B cell (primary cell): ENCODE measurements around the gene SAP30. TPM values are rescaled to one million over a fixed set of nuclear protein-coding genes. Genes with fewer than 3 reads are reported as not detected.

Source experiments
- ATAC-seq: fragments of 200-7000 bp; cut with Tn5 transposase; one replicate; pipeline ENCODE4 v1.10.0; 2021; ENCODE audit warnings: low read depth, mild to moderate bottlenecking, moderate number of reproducible peaks, moderate library complexity
- CTCF ChIA-PET: fragments of 350-600 bp; sonication (Branson Sonifier 250); formaldehyde crosslinking; loops from one replicate; lab custom pipeline; 2021; ENCODE audit warnings: antibody characterized with exemption, inconsistent platforms; lab: Charles Lee
- POLR2A ChIA-PET: fragments of 350-600 bp; sonication (Branson Sonifier 250); formaldehyde crosslinking; loops from one replicate; lab custom pipeline; 2021; ENCODE audit warnings: antibody characterized with exemption; lab: Charles Lee
- DNase-seq: peaks from one replicate; pipeline ENCODE4 v3.0.0; 2013
- H2AFZ ChIP-seq: 2 replicates; pipeline ENCODE4 v1.6.1; 2012; ENCODE audit warnings: mild to moderate bottlenecking, low read depth, low read length; ENCODE audit not compliant: insufficient read depth, poor library complexity, severe bottlenecking
- H3K27ac ChIP-seq, 2 donors: 1 replicate in 1 of 2; 2 replicates in 1 of 2; pipeline ENCODE4 v1.5.1; 2012 to 2013; ENCODE audit warnings: low read length in 2 of 2, mild to moderate bottlenecking in 2 of 2, moderate library complexity in 1 of 2
- H3K27me3 ChIP-seq, 4 experiments: fragments of 200-600 bp in 1 of 4; sonication (generic) in 1 of 4; replicated peaks in 1 of 4; 1 replicate in 2 of 4; 2 replicates in 2 of 4; pipeline versions ENCODE4 v1.6.1 to v1.7.0; 2013 to 2016; ENCODE audit warnings: low read length in 3 of 4, mild to moderate bottlenecking in 2 of 4, mixed read lengths in 1 of 4, moderate library complexity in 1 of 4; ENCODE audit not compliant: insufficient read depth in 4 of 4, control insufficient read depth in 3 of 4; ENCODE audit errors: control extremely low read depth in 1 of 4
- H3K36me3 ChIP-seq, 2 experiments: replicated peaks in 1 of 2; 1 replicate in 1 of 2; 2 replicates in 1 of 2; pipeline versions ENCODE4 v1.6.1 to v1.7.1; 2013; ENCODE audit warnings: low read length in 1 of 2; ENCODE audit not compliant: insufficient read depth in 2 of 2, control insufficient read depth in 1 of 2; ENCODE audit errors: control extremely low read depth in 1 of 2, extremely low read depth in 1 of 2
- H3K4me1 ChIP-seq, 2 donors: fragments of 200-600 bp in 1 of 2; sonication (generic) in 1 of 2; 1 replicate in 1 of 2; 2 replicates in 1 of 2; pipeline versions ENCODE4 v1.5.1 to v1.6.1; 2013 to 2017; ENCODE audit warnings: low read length in 2 of 2; ENCODE audit not compliant: control insufficient read depth in 2 of 2, insufficient read depth in 2 of 2
- H3K4me2 ChIP-seq: replicated peaks from 2 replicates; pipeline ENCODE3; 2012; ENCODE audit warnings: mild to moderate bottlenecking, low read depth, low read length; ENCODE audit not compliant: poor library complexity, severe bottlenecking
- H3K4me3 ChIP-seq, 5 experiments: fragments of 200-600 bp in 1 of 5; sonication (generic) in 1 of 5; 1 replicate in 3 of 5; 2 replicates in 2 of 5; pipeline versions ENCODE4 v1.5.1 to v1.7.0; 2011 to 2016; ENCODE audit warnings: low read length in 4 of 5, mild to moderate bottlenecking in 4 of 5, low read depth in 2 of 5, control low read depth in 1 of 5, moderate library complexity in 1 of 5; ENCODE audit not compliant: insufficient read depth in 1 of 5; ENCODE audit errors: control extremely low read depth in 1 of 5, extremely low read depth in 1 of 5
- H3K79me2 ChIP-seq: fragments of 200-600 bp; sonication (generic); one replicate; pipeline ENCODE4 v1.6.0; 2016; ENCODE audit warnings: low read length; ENCODE audit not compliant: control insufficient read depth, insufficient read depth
- H3K9ac ChIP-seq: fragments of 200-600 bp; sonication (generic); 2 replicates; pipeline ENCODE4 v1.6.1; 2017; ENCODE audit warnings: mild to moderate bottlenecking, low read length, moderate library complexity
- H3K9me3 ChIP-seq, 3 donors: one replicate each; pipeline versions ENCODE4 v1.6.1 to v1.7.1; 2013; ENCODE audit warnings: low read length in 2 of 3; ENCODE audit not compliant: control insufficient read depth in 2 of 3, insufficient read depth in 1 of 3; ENCODE audit errors: control extremely low read depth in 1 of 3
- H4K20me1 ChIP-seq: 2 replicates; pipeline ENCODE4 v1.6.0; 2012; ENCODE audit warnings: mild to moderate bottlenecking, low read length; ENCODE audit not compliant: insufficient read depth, control insufficient read depth, poor library complexity, severe bottlenecking
- H3K27ac Mint-ChIP-seq: one replicate; pipeline ENCODE4 v1.8.0; 2021; ENCODE audit warnings: mixed read lengths
- H3K27me3 Mint-ChIP-seq: one replicate; pipeline ENCODE4 v1.8.0; 2021; ENCODE audit warnings: mixed read lengths
- H3K4me1 Mint-ChIP-seq: one replicate; pipeline ENCODE4 v1.8.0; 2021; ENCODE audit warnings: mixed read lengths
- H3K4me3 Mint-ChIP-seq: one replicate; pipeline ENCODE4 v1.8.0; 2021; ENCODE audit warnings: mixed read lengths
- H3K9me3 Mint-ChIP-seq: one replicate; pipeline ENCODE4 v1.8.0; 2022; ENCODE audit warnings: mixed read lengths; ENCODE audit not compliant: insufficient read depth
- EZH2 ChIP-seq: IDR thresholded peaks from 2 replicates; pipeline ENCODE4 v1.6.1; 2012; ENCODE audit warnings: borderline replicate concordance, low read depth, mild to moderate bottlenecking, moderate library complexity, low read length; ENCODE audit not compliant: insufficient read depth, poor library complexity, severe bottlenecking
- WGBS: methylation state at CpG from one replicate; pipeline ENCODE4 v1.1.5; 2013; ENCODE audit warnings: missing lambda C conversion rate; ENCODE audit not compliant: insufficient coverage; 5-methylcytosine and 5-hydroxymethylcytosine counted together
- intact Hi-C: fragments of 100-400 bp; cut with micrococcal nuclease; formaldehyde crosslinking; loops from one replicate; pipeline ENCODE4 v1.10.0; 2022
- polyA plus RNA-seq: library from polyadenylated mRNA; depleted of rRNA; stranded (reverse); fragments of >200 nt; gene quantifications from 2 replicates; pipeline ENCODE4 v1.2.3, GENCODE V29; 2012
- total RNA-seq, 2 donors: library from RNA; stranded (reverse); fragments of 120-200 nt in 1 of 2; gene quantifications; 1 replicate in 1 of 2; 2 replicates in 1 of 2; pipeline versions ENCODE4 v1.2.3 to v1.2.4, GENCODE V29; 2013 to 2022
- TF ChIP-seq, protein P1 (sequence below): fragments of 200-600 bp; IDR thresholded peaks from one replicate; pipeline ENCODE4 v1.8.0; 2022; ENCODE audit warnings: antibody characterized with exemption, mild to moderate bottlenecking

Gene SAP30
- total and polyA plus RNA-seq, 2 donors (not counting 1 experiment from before 2014, with no cell fraction given), result 2.5 to 3.5 TPM

DNA sequence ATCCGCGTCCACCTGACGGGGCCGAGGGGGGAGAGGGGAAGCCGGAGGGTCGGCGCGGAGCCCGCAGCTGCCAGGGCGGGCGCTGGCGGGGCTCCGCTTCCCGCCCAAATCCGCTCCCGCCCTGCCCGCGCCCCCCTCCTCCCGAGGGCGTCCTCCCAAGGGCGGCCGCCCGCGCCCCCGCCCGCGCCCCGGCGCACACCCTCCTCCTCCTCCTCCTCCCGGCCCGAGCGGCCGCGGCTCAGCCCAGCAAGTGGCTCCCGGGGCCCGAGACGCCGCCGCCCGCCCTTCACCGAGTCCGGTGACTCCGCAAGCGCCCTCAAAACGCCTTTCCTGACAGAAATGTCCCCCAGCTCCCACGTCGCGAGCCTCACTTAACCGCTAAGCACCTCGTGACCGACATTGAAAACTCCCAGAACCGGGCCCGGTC lies 37.1 kb upstream of the SAP30 start:
- peaks cover 16 to 18% of the 10 kb centered on the region in 2 donors for H3K4me1 ChIP-seq
- ChIA-PET POLR2A (interaction anchor here (1.0 to 6.3 kb wide), 5 partner anchors 15 to 164 kb away, joined by 3 to 134 read pairs (median 5); partner anchors contain the start of gene SAP30), CTCF (interaction anchor here (1.0 to 6.2 kb wide), 8 partner anchors 13 to 310 kb away, joined by 3 to 39 read pairs (median 4); partner anchors contain the start of gene SAP30)
- H3K27ac ChIP-seq, result peak overlapping the region; percentile 95 to 99
- H3K9me3 ChIP-seq, result no peaks in the 10 kb centered on the region
- H3K9me3 Mint-ChIP-seq, result no peaks in the 10 kb centered on the region
- peak overlapping the region; percentile 99 for H3K4me3 Mint-ChIP-seq
- peak overlapping the region; percentile 77 for H2AFZ ChIP-seq
- intact Hi-C loops, result loop anchor here (1.0 to 5.0 kb wide), 4 partner anchors 37 to 949 kb away; partner anchors contain the start of genes CEP44, FBXO8 and SAP30
- H3K79me2 ChIP-seq, result no peaks in the 10 kb centered on the region
- H3K27me3 Mint-ChIP-seq, result peaks cover 4% of the 10 kb centered on the region
- H3K9ac ChIP-seq, result peak overlapping the region; percentile 86
- H3K27ac Mint-ChIP-seq, result peak overlapping the region; percentile 100
- WGBS, result under 1% methylated on average over 47 of the region's 53 CpGs
- no peaks in the 10 kb centered on the region for H4K20me1 ChIP-seq
- peaks cover 0 to 3% of the 10 kb centered on the region in 2 experiments for H3K36me3 ChIP-seq
- no peaks in the 10 kb centered on the region for H3K27me3 ChIP-seq
- DNase-seq, result no peak
- no peak for ATAC-seq
- peak overlapping the region; percentile 74 to 99 (median 94) for H3K4me3 ChIP-seq
- H3K4me2 ChIP-seq, result peak overlapping the region; percentile 73
- H3K4me1 Mint-ChIP-seq, result peaks cover 30% of the 10 kb centered on the region
- TF ChIP-seq, protein P1, sequence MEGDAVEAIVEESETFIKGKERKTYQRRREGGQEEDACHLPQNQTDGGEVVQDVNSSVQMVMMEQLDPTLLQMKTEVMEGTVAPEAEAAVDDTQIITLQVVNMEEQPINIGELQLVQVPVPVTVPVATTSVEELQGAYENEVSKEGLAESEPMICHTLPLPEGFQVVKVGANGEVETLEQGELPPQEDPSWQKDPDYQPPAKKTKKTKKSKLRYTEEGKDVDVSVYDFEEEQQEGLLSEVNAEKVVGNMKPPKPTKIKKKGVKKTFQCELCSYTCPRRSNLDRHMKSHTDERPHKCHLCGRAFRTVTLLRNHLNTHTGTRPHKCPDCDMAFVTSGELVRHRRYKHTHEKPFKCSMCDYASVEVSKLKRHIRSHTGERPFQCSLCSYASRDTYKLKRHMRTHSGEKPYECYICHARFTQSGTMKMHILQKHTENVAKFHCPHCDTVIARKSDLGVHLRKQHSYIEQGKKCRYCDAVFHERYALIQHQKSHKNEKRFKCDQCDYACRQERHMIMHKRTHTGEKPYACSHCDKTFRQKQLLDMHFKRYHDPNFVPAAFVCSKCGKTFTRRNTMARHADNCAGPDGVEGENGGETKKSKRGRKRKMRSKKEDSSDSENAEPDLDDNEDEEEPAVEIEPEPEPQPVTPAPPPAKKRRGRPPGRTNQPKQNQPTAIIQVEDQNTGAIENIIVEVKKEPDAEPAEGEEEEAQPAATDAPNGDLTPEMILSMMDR, result no peak
- TF ChIP-seq EZH2, result no peak
